Transverse colon (tissue), 3 donors: ENCODE measurements around the gene METTL5.

Source experiments
- EP300 ChIP-seq: sonication (generic); formaldehyde crosslinking; IDR thresholded peaks from one replicate; pipeline ENCODE4 v1.6.1; 2017; ENCODE audit warnings: antibody characterized with exemption, low read depth
- POLR2A ChIP-seq: fragments of 450-650 bp; IDR thresholded peaks from one replicate; pipeline ENCODE4 v1.6.1; 2016; ENCODE audit warnings: antibody characterized with exemption, mild to moderate bottlenecking, moderate library complexity
- TF ChIP-seq, protein P1 (sequence below), 5 experiments: fragments of 200-600 bp in 3 of 5; fragments of 450-650 bp in 2 of 5; sonication (generic) in 3 of 5; IDR thresholded peaks; 1 replicate in 2 of 5; 2 replicates in 3 of 5; pipeline ENCODE4 v1.5.1; 2016 to 2017; ENCODE audit warnings: antibody characterized with exemption in 5 of 5, inconsistent platforms in 3 of 5, mild to moderate bottlenecking in 2 of 5, moderate library complexity in 1 of 5

DNA sequence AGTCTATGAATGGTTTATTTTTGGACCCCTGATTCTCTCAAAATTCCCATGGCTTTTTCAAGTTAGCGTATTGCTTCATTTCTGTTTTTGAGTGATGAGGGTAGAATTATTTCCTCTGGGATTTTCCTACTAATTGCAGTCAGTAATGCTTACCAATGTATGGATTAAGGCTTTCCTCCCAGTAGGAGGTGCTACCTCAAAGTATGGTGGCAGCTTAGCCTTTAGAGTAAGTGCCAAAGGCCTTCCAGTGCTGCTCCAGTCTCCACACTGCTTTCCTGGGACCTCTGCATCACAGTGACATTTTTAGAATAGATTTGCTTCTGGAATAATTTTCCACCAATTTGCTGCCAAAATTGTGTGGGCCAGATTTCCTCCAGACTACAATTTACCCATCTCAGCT is 42.2 kb downstream of the METTL5 start:
- TF ChIP-seq, protein P1, sequence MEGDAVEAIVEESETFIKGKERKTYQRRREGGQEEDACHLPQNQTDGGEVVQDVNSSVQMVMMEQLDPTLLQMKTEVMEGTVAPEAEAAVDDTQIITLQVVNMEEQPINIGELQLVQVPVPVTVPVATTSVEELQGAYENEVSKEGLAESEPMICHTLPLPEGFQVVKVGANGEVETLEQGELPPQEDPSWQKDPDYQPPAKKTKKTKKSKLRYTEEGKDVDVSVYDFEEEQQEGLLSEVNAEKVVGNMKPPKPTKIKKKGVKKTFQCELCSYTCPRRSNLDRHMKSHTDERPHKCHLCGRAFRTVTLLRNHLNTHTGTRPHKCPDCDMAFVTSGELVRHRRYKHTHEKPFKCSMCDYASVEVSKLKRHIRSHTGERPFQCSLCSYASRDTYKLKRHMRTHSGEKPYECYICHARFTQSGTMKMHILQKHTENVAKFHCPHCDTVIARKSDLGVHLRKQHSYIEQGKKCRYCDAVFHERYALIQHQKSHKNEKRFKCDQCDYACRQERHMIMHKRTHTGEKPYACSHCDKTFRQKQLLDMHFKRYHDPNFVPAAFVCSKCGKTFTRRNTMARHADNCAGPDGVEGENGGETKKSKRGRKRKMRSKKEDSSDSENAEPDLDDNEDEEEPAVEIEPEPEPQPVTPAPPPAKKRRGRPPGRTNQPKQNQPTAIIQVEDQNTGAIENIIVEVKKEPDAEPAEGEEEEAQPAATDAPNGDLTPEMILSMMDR (IDR thresholded peaks at IDR 0.05) = no peak
- TF ChIP-seq POLR2A (no peak), EP300 (no peak)
